Measurements from ENCODE around the gene BTBD2. TPM values are rescaled to one million over a fixed set of nuclear protein-coding genes. Genes with fewer than 3 reads are reported as not detected.

Gene BTBD2
- total RNA-seq, 1 donor from 2014 or later = 59.7 TPM

GRCh38 chr19:1985588-1986356 lies 29.7 kb downstream of the BTBD2 start:
- DNase-seq (ENCODE audit: low read depth) = no peak
- H3K4me3 ChIP-seq (ENCODE audit: low read depth, low read length) = no peak overlapping the region
- no peak for TF ChIP-seq CTCF (conservative IDR thresholded peaks at IDR 0.05; ENCODE audit: low read depth, low read length)

DNA sequence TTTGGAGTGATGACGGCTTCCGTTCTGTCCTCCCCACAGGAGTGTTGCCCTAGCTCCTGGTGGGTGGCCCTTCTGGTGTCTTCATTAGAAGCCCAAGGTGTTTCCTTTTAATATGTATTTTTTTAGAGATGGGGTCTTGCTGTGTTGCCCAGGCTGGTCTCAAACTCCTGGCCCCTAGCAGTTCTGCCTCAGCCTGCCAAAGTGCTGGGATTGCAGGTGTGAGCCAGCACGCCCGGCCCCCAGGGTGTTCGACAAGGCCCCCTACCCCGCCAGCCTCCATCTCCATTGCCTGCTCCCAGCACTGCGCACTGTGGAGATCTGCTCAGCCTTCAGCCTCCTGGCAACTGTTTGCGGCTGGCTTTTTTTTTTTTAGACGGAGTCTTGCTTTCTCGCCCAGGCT lies 31.2 kb downstream of the BTBD2 start:
- DNase-seq (ENCODE audit: low read depth) = no peak
- no peak for TF ChIP-seq CTCF (conservative IDR thresholded peaks at IDR 0.05; ENCODE audit: low read depth, low read length)
- no peak overlapping the region for H3K4me3 ChIP-seq (ENCODE audit: low read depth, low read length)

DNA sequence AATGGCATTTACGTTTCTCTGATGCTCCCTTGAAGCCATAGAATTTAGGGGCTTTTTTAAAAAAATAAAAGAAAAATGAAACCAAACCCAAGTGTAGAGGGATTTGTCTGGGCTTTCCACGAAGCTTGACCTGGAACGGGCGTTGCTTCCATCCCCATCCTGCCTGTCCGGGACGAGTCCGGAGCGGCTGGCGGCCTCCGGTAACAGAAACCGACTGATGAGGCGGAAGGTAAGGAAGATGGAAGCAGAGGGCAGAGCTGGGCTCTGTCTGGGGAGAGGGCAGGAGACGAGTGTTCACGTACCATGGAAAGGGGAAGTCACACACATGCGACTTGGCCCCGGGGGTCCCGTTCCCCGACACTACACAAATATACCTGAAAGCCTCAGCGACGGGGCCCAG lies 34.3 kb downstream of the BTBD2 start:
- TF ChIP-seq CTCF (conservative IDR thresholded peaks at IDR 0.05; ENCODE audit: low read depth, low read length) = no peak

GRCh38 chr19:1980809-1981181 lies 34.7 kb downstream of the BTBD2 start:
- H3K4me3 ChIP-seq (ENCODE audit: low read depth, low read length) = no peak overlapping the region
- DNase-seq (ENCODE audit: low read depth) = no peak
- no peak for TF ChIP-seq CTCF (conservative IDR thresholded peaks at IDR 0.05; ENCODE audit: low read depth, low read length)

More for the DNA sequence above, 34.3 kb downstream of the BTBD2 start:
- DNase-seq (ENCODE audit: low read depth) = no peak
- no peak overlapping the region for H3K4me3 ChIP-seq (ENCODE audit: low read depth, low read length)

GRCh38 chr19:1980091-1980808 lies 35.3 kb downstream of the BTBD2 start:
- no peak overlapping the region for H3K4me3 ChIP-seq (ENCODE audit: low read depth, low read length)
- DNase-seq (ENCODE audit: low read depth) = no peak
- TF ChIP-seq CTCF (conservative IDR thresholded peaks at IDR 0.05; ENCODE audit: low read depth, low read length) = no peak

GRCh38 chr19:1979642-1980041 lies 35.9 kb downstream of the BTBD2 start:
- no peak for DNase-seq (ENCODE audit: low read depth)
- no peak overlapping the region for H3K4me3 ChIP-seq (ENCODE audit: low read depth, low read length)
- TF ChIP-seq CTCF (conservative IDR thresholded peaks at IDR 0.05; ENCODE audit: low read depth, low read length) = no peak

All from epithelial cell of proximal tubule (primary cell).